GDM1 (cell line): Measurements from ENCODE around the gene GKAP1.
"Not testable (repeated sequence)": the region's sequence is repeated elsewhere in the genome, so short reads cannot be mapped to it uniquely, and the experiment has no call there.

ENCODE experiments used
- DNase-seq: peaks from one replicate; lab custom pipeline; 2025; lab: John Stamatoyannopoulos, UW

Gene GKAP1

DNA sequence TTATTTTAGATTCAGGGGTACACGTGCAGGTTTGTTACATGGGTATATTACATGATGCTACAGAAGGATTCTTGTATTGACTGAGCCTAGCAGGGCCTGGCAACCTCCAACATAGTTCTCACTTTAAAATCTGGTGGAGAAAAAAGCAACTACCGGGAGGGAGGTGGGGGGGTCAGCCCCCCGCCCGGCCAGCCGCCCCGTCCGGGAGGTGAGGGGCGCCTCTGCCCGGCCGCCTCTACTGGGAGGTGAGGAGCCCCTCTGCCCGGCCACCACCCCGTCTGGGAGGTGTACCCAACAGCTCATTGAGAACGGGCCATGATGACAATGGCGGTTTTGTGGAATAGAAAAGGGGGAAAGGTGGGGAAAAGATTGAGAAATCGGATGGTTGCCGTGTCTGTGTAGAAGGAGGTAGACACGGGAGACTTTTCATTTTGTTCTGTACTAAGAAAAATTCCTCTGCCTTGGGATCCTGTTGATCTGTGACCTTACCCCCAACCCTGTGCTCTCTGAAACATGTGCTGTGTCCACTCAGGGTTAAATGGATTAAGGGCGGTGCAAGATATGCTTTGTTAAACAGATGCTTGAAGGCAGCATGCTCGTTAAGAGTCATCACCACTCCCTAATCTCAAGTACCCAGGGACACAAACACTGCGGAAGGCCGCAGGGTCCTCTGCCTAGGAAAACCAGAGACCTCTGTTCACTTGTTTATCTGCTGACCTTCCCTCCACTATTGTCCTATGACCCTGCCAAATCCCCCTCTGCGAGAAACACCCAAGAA lies 88.8 kb downstream of the GKAP1 start:
- not testable (repeated sequence) for DNase-seq

DNA sequence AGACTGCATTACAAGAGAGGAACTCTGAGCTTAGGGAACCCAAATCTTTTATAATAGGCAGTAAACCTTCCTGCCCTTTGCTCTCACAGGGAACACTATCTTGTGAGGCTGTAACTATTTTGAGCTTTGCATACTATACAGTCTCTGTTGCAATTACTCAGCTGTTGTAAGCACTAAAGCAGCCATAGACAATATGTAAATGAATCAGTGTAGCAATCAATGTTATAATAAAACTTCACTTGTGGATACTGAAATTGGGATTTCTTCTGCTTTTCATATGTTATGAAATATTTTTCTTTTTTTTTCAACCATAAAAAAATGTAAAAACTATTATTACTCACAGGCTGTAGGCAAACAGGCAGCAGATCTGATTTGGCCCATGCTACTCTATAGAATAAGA lies 93.1 kb downstream of the GKAP1 start:
- no peak for DNase-seq

DNA sequence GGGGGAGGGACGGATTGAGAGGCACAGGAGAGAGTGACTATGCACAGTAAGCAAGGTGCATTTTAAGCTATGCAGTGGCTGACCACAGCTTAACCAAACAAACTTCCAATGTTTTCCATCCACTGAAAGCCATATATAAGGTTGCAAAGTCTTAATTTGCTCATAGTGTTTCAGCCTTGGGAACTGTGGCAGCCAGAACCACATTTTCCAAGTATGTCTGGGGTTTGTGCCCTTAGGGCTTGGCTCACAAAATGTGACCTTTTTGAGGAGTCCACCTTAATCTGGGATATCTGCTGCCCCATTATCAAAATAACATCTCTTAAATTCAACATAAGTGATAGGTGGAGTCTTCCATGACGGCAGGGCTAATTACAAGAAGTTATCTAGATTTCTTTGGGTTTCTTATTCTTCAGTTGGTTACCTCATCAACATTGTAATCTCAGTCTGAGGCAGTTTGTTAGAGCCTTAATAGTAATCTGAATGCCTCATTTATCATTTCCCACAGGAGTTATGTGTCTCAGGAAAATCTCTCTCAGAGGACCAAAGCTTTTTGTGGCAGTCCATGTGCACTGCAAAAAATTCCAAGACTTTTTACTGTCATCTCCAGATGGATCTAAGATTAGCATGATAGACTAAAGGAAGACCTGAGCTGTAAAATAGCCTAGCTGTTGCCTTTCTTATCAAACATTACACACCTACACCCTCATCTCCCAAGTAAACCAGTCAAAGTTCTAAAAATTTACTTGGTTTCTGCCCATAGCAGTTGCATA lies 94.7 kb downstream of the GKAP1 start:
- no peak for DNase-seq

DNA sequence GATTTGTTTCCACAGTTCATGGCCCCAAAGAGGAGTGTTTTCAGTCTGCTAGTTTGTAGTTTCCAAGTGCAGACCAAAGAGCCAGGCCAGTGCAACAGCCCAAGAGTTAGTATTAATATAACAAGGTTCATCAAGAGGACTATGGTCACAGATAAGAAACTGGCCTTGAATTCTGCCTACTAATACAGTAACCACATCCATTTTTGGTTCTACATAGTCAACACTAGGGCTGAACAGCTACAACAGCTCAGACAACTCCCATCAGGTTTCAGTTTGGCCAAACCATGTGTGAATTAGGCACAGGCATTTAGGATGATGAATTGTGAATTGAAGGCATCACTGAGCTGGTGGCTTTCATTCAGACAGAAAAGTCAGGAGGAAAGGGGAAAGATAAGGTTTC lies 96.1 kb downstream of the GKAP1 start:
- no peak for DNase-seq

DNA sequence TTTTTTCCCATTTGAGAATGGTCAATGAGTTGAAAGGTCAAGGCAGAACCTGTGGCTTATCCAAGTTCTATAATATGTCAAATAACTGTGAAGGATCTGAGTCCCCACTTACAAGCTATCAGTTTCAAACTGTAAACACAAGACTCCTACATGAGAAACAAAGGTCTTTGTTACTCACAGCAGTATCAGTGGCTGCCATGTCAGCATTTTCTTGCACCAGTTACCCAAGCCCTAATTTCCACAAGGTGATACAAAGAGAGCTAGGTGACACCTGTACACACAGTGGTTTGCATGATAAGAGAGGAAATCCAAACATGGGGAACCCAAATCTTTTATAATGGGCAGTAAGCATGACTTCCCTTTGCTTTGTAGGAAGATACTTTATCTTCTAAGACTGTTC lies 101.8 kb downstream of the GKAP1 start:
- DNase-seq: no peak

DNA sequence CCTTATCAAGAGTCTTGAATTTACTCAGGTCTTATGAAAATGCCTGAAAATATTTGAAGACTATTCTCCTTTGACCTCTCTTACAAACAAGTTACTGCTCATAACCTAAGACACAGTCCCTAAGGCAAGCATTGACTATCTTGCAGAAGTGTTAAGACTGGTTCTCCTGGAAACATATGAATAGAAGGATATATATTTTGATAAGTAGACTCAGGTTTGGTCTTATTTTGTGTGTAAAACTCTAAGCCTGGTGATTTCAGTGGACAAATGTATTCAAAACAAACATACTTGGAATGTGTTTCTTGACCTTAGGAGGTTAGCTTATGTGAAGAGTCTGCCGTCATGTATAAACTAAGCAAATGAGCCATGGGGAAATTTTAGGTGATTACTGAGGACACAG lies 102.3 kb downstream of the GKAP1 start:
- DNase-seq: no peak

DNA sequence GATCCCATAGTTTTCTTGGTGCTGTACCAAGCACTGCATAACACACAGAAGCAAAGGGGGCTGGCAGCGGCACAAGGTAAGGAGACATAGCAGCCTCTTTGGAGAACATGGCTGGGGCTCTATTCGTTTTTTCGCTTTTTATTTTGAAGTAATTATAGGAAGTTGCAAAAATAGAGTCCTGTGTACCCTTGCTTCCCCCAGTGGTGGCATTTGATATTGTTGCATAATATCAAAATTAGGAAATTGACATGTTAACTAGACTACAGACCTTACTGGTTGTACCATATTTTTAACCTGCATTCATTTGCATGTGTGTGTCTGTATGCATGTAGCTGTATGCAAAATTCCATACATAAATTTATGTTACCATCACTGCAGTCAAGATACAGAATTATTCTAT lies 103.2 kb downstream of the GKAP1 start:
- no peak for DNase-seq

DNA sequence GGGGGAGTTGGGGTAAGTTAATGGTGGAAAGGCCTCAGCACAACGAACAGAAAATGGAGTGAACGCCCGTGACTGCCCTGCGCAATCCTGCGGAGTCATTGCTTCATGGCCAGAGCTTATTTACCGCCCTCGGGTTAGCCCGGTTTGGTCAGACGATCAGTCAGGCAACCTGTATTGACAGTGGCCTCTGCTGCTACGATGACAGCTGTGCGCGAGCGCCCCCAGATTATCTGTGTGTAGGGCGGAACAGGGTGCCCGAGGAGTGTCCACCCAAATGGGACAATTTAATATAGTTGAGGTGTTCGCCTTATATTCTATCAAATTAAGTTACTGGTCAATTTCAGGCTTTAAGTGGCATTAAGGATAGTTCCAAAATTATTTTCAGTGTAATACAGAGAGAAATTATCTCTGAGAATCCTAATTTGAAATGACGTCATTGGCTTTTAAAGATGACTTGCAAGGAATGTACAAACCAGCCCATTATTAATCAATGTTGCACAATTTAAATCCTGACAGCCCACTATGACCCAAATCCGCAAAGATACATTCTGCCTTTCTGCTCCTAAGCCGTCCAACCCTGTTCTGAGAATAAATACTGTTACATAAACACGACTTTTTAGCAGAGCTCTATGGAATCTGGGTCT lies 108.9 kb downstream of the GKAP1 start:
- peak; percentile 34 for DNase-seq

DNA sequence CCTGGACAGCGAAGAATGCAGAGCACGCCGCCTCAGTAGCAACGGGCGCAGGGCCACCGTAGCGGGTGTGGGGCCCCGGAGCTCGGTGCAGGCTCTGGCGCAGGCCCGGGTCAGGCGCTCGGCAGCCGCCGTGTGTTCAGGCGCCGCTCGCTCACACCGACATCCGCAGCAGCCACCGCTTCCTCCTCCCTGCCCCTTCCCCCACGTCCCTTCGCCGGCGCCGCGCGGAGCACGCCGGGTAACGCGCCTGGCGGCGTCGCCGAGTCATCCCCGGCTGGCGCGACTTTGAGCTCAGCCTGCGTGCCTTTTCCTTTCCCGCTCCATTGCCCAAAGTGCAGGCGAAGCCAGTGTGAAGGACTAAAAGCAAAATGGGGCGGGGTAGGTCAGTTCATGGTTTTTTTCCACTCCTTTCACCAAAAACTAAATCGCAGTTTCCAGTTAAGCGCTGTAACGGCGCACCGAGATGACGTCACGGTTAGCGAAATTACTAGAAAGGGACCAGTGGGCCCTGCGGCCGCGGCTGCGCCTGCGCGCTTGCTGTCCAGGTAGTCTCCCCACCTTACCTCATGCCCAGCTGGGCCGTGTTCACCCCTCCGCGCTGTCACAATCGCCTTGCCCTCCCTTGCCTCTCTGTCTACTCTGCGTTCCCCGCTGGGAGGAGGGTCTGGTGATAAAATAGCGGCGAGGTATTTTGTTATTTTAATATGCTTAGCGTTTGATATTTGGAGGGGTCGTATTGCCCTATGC lies 109.6 kb downstream of the GKAP1 start, which contains the start of gene UBQLN1:
Gene UBQLN1 (minus strand): TSS at position 191 of the 747 bp plus-strand sequence. CDS start 279 bp downstream, outside the sequence.
- peak; percentile 85 for DNase-seq

DNA sequence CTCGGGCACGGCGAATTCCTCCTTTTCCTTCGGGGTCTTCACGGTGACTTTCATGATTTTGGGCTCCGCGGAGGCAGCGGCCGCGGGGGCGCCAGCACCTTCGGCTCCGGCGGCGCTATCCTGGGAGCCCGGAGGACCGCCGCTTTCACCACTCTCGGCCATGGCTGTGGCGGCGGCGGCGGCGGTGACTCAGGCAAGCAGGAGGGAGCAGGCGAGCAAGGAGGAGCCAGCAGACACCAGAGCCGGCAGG lies 110.1 kb downstream of the GKAP1 start:
- no peak for DNase-seq

DNA sequence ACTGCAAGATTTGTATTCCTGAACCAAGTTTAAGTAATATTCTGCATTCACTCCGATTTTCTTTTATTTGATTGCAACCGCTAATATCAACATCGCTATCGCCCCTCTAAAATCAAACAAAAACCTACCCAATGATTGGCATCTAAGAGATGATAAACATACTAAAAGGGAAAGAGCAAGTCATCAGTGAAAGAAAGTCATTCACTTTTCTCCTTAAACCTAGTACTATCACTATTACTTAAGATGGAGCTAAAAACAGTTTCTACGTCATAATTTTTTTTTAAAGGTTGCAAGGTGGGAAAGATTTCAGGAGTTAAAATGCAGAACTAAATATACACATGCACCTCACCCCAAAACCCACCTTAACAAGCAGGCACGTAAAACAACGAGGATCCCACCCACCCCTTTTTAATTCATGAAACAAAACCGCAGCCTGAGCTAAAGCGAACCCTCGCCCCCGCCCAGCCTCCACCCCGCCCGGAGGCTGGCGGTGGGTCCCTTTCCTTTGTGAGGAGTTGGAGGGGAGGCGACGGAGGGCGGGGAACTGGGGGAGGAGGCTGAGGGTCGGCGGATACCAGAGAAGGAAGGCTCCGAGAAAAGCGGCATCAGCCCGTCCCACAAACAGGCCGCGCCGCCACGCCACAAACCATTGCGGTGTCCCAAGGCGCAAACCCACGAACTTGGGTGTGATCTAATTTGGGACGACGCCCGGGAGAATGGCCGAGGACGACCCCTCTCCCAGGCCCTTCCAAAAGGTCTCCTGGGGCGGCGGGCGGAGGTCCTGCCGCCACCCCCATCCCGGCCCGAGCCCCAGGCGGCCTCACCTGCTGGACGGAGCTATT lies 110.7 kb downstream of the GKAP1 start:
- peak; percentile 54 for DNase-seq

DNA sequence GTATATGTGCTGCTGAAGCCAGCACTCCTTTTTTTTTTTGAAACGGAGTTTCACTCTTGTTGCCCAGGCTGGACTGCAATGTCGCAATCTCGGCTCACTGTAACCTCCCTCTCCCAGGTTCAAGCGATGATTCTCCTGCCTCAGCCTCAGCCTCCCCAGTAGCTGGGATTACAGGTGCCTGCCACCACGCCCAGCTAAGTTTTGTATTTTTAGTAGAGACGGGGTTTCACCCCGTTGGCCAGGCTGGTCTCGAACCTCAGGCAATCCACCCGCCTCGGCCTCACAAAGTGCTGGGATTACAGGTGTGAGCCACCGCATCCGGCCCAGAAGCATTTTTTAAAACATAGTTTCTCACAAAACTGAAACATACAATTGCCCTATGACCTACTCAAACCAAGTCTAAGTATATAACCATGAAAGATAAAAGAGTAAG lies 112.3 kb downstream of the GKAP1 start:
- DNase-seq: not testable (repeated sequence)

DNA sequence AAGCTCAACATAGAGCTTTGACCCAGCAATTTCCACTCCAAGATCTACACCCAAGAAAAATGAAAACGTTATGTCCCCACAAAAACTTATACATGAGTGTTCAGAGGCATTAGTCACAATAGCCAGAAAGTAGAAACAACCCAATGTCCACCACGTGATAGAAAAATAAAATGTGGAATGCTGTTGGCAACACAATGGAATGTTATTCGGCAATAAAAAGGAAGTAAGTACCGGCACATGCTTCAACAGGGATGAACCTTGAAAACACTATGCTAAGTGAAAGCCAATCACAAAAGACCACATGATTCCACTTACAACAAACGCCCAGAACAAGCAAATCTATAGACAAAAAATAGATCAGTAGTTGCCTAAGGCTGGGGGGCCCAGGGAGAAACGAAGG lies 115.8 kb downstream of the GKAP1 start:
- DNase-seq: no peak

DNA sequence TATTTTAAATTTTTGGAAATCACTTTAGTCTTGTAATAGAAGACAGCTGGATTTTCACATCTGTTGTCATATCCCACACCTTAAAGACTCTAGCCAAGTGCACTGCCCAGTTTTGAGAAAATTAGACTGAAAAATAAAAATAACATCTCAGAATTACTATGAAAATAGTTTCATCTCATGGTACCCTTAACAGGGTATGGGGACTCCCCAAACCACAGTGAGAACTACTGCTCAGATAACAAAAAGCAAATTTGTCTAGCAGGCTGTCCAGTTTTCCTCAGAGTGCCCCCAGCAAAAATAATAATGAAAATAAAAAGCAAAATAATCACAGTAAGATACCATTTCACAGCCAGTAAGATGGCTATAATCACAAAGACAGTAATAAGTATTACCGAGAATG lies 116.3 kb downstream of the GKAP1 start:
- DNase-seq: no peak

DNA sequence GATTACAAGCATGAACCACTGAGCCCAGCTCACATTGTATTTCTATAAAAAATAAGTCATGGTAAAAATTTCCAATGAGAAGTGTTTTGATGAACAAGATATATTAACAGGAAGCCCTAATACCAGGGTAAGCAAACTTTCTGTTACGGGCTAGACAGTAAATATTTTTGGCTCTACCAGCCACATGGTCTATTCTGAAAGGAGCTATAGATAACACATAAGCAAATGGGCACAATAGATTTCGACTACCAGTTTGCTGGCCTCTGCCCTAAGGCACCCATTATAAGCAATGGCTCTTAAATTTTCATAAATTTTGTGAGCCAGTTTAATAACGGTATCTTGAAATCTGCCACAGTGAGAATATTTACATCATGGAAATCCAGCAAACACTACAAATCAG lies 118.0 kb downstream of the GKAP1 start:
- no peak for DNase-seq

DNA sequence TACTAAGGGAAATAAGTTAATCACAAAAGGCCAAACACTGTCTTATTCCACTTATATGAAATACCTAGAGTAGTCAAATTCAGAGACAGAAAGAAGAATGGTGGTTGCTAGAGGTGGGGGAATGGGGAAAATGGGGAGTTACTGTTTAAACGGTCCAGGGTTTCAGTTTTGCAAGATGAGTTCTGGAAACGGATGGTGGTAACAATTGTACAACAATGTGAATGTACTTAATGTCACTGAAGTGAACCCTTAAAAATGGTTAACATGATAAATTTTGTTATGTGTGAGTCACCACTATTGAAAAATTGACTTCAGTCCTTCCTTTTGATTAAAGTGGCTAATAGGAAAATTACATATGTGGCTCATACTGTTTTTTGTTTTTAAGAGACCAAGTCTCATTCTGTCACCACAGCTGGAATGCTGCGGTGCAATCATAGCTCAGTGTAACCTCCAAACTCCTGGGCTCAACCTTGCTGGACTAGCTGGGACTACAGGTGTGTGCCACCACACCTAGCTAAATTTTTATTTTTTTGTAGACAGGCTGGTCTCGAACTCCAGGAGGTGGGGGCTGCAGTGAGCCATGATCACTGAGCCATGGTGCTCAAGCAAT lies 118.5 kb downstream of the GKAP1 start:
- DNase-seq: no peak

DNA sequence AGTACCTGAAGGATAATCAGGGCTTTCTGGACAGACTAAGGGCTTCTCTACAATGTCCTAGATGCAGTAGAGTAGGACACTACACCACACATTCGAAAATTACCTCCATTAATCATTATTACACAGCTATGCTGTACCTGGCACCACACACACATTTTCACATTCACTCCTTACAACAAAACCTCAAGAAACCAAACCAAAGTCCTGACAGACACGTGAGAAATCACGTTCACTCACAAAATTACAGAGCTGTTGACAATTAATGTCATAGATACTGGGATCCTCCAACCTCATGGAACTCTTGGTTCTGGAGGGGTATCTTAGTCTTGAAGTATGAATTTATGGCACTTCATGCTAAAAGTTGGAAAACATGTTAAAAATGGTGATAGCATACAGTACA lies 126.1 kb downstream of the GKAP1 start:
- DNase-seq: no peak
